ENCODE results near the gene LYST. TPM values are rescaled to one million over a fixed set of nuclear protein-coding genes. Genes with fewer than 3 reads are reported as not detected.
"Not testable (repeated sequence)": the region's sequence is repeated elsewhere in the genome, so short reads cannot be mapped to it uniquely, and the experiment has no call there.

Gene LYST
- total RNA-seq, 1 donor from 2014 or later, result 51.0 TPM

DNA sequence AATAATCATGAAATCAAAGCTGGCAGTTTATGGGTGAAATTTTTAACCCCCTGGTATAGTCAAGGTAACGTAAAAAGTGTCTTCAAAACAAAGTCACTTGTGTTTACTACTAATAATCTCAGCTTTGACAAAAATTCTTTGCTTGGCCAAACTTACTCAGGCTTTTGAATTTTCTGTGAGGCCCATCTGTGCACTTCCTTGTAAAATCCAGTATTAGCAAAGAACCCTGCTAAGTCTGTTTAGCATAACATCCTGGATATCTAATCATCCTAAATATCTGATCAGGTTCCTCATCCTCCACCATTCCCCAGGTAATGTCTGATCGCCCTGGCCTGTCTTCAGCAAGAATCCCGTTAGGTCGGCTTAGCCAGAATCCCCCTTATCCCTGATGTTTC, 3.0 kb downstream of the LYST start:
- intact Hi-C loops (cut with micrococcal nuclease), result loop anchor here (10.0 kb wide), 1 partner anchor 849 kb away; no protein-coding TSS in a partner anchor

DNA sequence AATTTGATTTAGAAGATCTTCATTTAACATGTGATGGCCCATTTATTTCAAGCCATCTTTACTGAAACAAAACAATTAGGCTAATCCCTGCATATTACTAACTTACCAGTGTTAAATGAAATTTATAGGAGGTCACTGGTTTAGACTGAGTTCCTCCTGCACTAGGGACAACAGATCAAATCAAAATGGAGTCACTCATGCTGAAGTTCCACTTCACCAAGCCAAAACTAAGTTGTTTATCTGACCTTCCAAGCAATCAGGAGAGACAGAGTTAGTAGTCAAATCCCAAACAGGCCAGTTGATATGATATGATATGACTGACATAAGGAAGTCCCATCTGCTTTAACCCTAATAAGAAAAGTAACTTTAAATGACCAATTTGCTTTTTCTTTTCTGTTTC, 4.8 kb downstream of the LYST start:
- intact Hi-C loops (cut with micrococcal nuclease), result loop anchor here (10.0 kb wide), 1 partner anchor 847 kb away; no protein-coding TSS in a partner anchor

- intact Hi-C loops (cut with micrococcal nuclease), result loop anchor here (10.0 kb wide), 1 partner anchor 846 kb away; no protein-coding TSS in a partner anchor
Measured at GRCh38 chr1:235860829-235861228, 5.9 kb downstream of the LYST start.

- intact Hi-C loops (cut with micrococcal nuclease), result loop anchor here (10.0 kb wide), 1 partner anchor 845 kb away; no protein-coding TSS in a partner anchor
Measured at GRCh38 chr1:235859789-235860188, 6.9 kb downstream of the LYST start.

- intact Hi-C loops (cut with micrococcal nuclease), result no loop called here
Measured at GRCh38 chr1:235858766-235859165, 7.9 kb downstream of the LYST start.

GRCh38 chr1:235857756-235858155, 8.9 kb downstream of the LYST start:
- intact Hi-C loops (cut with micrococcal nuclease), result no loop called here

DNA sequence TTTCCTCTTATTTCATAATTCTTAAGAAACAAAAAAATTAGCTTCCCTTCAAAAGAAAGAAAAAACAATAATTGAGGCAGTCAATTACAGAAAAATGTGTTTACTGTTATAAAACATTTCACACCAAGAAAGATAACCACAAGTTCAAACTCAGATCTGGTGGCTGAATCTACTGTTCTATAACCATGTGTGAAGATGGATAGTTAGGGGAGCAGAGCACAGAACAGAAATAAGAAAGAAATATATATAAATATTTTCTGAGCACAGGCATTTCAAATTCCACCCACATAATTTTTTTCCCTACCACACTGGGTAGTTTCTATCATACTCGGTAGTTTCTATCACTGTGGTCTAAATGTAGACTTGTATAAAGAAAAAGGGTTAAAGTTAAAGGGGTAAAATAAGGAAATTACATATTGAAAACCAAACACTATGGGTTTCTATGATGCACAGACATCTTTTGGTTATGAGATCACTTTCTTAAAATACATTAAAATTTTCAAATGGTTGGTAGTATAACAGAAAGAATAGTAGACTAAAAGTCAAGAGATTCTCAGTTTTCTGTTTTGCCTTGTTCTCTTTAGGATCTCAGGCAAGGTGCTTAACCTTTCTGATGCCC, 10.8 kb downstream of the LYST start:
- intact Hi-C loops (cut with micrococcal nuclease), result loop anchor here (1.0 kb wide), 1 partner anchor 9 kb away; no protein-coding TSS in a partner anchor

DNA sequence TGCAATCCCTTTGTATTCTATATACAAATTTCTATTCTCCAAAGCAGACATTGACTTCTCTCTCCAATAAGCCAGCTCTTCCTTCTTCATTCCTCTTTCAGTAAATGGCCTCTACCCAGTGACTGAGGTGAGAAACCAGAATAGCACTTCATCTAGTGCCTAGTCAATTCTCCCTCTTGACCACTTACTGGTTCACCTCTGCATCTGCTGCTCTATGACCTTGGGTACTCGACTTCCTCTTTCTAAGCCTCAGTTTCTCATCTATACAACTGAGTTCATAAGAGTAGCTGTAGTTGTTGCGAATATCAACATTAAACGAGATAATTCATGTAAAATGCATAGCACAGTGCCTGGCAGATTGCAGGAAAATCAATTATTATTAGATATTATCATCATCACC, 12.4 kb downstream of the LYST start:
- intact Hi-C loops (cut with micrococcal nuclease), result no loop called here

- intact Hi-C loops (cut with micrococcal nuclease), result no loop called here
Measured at GRCh38 chr1:235853653-235854052, 13.1 kb downstream of the LYST start.

DNA sequence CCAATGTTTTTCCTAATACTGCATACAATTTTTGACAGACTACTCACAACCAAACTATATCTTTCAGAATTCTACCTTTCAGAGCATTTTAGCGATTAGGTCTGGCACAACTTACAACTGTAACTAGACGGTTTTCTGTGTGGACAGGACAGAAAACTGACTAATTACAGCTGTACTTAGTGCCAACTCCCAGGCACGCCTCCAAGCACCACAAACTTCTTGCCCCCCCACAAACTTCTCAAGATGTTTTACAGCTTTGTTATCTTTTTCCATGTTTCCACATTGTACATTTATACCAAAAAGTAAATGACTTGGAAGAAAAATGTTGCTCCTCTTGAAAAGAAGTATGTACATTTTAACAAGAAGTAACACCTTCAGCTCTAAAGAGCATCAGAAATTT, 13.8 kb downstream of the LYST start:
- intact Hi-C loops (cut with micrococcal nuclease), result no loop called here

GRCh38 chr1:235851939-235852338, 14.8 kb downstream of the LYST start:
- intact Hi-C loops (cut with micrococcal nuclease), result no loop called here

DNA sequence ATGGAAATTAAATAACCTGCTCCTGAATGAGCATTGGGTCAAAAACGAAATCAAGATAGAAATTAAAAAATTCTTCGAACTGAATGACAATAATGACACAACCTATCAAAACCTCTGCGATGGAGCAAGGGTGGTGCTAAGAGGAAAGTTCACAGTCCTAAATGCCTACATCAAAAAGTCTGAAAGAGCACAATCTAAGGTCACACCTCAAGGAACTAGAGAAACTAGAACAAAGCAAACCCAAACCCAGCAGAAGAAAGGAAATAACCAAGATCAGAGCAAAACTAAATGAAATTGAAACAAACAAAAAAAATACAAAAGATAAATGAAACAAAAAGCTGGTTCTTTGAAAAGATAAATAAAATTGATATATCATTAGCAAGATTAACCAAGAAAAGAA, 18.5 kb downstream of the LYST start:
- intact Hi-C loops (cut with micrococcal nuclease), result loop anchor here (1.0 kb wide), 1 partner anchor 17 kb away; no protein-coding TSS in a partner anchor

DNA sequence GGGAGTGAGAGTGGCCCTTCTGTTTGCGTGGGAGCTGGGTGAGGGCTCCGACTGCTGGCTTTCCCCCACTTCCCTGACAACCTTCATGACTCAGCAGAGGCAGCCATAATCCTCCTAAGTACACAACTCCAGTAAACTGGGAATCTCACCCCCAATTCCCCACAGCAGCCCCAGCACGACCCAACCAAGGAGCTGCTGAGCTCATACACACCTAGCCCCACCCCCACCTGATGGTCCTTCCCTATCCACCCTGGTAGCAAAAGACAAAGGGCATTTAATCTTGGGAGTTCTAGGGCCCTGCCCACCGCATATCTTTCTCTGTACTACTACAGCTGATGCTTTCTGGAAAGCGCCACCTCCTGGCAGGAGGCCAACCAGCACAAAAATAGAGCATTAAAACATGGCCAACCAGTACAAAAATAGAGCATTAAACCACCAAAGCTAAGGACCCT, 21.0 kb downstream of the LYST start:
- intact Hi-C loops (cut with micrococcal nuclease), result not testable (repeated sequence)

DNA sequence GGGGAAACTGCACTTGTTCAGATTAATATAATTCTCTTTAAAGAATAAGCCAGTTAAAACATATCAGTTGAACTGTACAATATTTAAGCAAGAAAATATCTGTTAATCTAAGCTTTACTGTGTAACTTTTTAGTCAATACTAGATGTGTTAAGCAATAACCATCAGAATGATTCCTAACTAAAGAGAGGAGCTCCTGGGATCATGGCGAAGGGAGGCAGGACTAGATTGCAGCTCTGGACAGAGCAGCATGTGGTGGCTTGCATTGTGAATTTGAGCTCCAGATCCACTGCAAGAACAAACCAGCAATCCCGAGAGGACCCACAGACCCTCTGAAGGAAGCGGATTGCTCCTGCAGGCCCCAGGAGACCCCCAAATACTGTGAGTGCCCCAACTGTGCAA, 21.9 kb downstream of the LYST start:
- intact Hi-C loops (cut with micrococcal nuclease), result loop anchor here (5.0 kb wide), 3 partner anchors 62 to 128 kb away; no protein-coding TSS in a partner anchor

DNA sequence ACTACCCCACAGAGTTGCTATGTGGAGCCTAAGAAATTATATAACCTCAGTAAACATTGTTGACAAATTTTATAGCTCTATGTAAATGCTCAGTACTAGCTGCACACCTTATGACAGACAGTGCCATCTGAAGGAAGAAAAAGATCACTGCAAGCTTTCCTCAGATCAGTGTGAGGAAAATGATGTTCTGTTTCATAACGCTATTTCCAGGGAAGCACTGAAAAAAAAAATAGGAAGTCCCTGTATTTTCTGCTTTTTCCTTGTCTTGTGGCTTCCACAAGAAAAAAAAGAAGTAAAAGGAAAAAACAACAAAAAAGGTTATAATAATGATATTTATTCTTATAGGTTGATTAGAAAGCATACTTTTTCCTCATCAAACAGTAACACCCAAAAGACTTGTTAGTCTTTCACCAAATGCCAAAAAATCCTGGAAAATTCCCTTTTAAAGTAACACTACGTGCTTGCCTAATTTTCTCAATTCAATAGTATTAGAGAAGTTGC, 23.2 kb downstream of the LYST start:
- intact Hi-C loops (cut with micrococcal nuclease), result loop anchor here (1.0 to 5.0 kb wide), 4 partner anchors 61 to 330 kb away; no protein-coding TSS in a partner anchor

GRCh38 chr1:235841938-235842545, 24.7 kb downstream of the LYST start:
- intact Hi-C loops (cut with micrococcal nuclease), result loop anchor here (5.0 kb wide), 3 partner anchors 60 to 130 kb away; no protein-coding TSS in a partner anchor

GRCh38 chr1:235838021-235838420, 28.7 kb downstream of the LYST start:
- intact Hi-C loops (cut with micrococcal nuclease), result no loop called here

DNA sequence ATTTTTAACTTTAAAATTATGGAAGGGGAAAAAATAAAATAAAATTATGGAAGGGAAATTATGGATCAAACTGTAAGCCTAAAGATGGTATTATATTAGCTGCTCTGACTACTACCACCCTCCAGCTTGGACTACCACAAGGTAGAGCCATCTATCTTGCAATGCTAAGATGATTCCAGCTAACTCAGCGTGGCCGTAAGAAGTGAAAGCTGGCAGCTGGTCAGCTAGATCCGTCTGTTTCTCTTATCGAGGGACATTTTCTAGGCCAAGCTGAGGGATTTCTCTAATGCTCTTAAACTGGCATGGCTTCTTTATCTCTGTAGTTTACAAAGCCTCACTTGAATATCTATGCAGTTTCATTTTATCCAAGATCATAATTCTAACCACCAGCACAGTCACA, 31.5 kb downstream of the LYST start:
- intact Hi-C loops (cut with micrococcal nuclease), result no loop called here

DNA sequence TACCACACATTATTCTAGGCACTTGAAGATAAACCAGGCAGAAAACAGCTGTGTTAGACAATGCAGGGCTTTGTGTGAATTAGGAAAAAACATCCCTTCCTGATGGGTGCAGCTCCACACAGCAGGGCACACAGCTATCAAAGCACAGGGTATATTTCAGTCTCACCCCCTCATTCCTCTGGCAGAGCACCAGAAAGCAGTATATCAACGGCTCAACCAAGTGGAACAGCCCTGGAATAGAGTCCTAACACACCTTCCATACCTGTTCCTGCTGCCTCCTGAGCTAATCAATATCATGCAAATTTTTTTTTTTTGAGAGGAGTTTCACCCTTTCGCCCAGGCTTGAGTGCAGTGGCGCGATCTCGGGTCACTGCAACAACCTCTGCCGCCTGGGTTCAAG, 32.1 kb downstream of the LYST start:
- intact Hi-C loops (cut with micrococcal nuclease), result no loop called here

DNA sequence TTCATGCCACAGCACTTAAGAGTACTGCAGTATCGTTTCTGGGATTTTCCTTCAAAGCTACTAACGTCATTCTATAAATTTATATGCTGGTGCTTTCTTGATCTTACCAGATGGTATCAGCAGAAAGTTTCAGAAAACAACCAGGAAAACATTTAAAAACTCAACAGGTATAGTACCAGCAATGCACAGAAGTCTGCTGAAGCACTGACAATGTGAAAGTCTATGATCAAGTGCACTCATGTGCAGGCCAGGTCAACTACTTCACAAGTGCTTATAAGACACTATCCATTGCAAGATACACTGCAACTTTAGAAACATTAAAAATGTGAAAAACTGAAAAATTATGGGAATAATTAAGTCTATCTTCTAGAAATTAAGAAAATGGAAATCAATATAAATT, 34.7 kb downstream of the LYST start:
- intact Hi-C loops (cut with micrococcal nuclease), result no loop called here

GRCh38 chr1:235831148-235831547, 35.6 kb downstream of the LYST start:
- intact Hi-C loops (cut with micrococcal nuclease), result no loop called here

- intact Hi-C loops (cut with micrococcal nuclease), result no loop called here
Measured at GRCh38 chr1:235826102-235826854, 40.4 kb downstream of the LYST start.

Data from T-helper 1 cell treated with Interleukin-12 subunit alpha and Interleukin-12 subunit beta and Interleukin-4 antibody, amounts not matched to agents 30 ng/mL and 1 ng/mL, for 36 hours (primary cell).